NCI-H524 treated with DMSO at 0.1 percent for 48 hours (cell line): ENCODE measurements around the gene PEX26.
"Not testable (repeated sequence)": the region's sequence is repeated elsewhere in the genome, so short reads cannot be mapped to it uniquely, and the experiment has no call there.

Source experiments
- DNase-seq: peaks from one replicate; lab custom pipeline; 2025; lab: John Stamatoyannopoulos, UW

Gene PEX26

DNA sequence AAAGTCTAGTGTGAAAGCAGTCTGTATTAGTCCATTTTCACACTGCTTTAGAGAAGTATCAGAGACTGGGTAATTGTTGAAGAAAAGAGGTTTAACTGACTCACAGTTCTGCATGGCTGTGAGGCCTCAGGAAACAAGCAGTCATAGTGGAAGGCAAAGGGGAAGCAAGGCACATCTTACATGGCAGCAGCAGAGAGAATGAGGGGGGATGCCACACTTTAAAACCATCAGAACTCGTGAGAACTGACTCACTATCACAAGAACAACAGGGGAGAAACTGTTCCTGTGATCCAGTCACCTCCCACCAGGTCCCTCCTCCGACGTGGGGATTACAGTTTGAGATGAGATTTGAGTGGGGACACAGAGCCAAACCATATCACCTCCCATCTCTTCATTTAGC lies 19.0 kb downstream of the PEX26 start:
- no peak for DNase-seq

DNA sequence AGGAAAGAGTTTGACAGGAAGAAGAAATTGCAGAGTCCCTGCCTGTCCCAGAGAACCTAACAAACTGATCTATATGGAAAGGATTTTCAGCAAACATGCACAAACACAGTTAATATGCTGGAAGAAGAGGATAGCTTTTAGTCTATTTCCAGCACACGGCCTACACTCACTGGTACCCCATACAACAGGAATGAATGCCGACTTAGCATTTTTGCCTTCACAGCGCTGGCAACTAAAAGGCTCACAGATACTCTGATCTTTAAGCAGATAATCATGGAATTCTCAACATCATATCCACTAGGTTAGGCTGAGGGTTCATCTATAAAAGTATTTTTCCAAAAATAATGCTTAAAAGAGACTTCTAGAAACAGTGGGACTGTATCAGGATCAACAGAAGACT lies 23.0 kb downstream of the PEX26 start:
- no peak for DNase-seq

DNA sequence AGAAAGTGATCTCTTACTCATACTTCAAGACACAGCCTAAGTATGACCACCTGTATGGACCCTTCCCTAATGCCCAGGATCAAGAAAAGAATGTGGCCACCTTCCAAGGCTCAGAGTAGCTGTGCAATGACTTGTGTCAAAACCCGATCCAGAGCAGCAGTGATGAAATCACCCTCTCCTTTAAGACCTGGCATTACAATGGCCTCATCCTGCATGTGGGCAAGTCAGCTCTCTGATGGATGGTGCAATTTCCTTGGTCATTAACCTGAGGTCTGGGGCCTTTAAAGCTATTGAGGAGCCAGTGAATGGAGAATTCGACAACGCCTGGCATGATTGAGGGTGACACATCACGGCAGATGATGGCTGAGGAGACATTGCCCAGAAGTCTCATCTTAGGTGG lies 23.7 kb downstream of the PEX26 start:
- DNase-seq = no peak

DNA sequence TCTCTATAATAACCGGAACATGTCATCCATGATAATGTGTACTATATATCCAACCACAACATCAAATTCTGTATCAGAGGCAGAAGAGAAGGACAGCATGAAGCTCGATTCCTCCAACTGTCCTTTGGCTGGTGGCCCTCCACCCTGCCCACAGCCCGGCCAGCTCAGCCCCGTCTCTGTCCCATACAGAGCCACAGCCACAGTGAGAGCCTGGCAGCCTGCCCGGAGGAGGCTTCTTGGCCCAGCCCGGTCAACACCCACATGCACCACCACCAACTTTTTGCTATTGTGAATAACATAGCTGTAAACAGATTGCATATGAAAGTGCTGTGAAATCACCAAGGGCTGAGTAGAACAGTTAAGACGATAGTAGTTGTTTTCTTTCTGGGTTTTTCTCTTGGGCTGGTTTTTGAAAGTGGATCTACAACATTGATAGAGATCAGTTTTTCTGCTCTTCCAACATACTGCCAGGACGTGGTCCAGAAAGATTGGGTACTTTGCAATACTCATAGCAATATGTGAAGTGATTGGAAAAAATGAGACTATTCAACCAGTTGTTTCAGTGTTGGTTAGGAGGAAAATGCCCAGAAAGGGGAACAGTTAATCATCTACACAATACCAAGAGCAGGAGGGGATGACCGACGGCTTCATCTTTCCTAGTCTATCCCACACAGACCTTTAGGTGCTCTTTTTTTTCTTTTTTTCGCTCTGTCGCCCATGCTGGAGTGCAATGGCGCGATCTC lies 25.9 kb downstream of the PEX26 start:
- no peak for DNase-seq

DNA sequence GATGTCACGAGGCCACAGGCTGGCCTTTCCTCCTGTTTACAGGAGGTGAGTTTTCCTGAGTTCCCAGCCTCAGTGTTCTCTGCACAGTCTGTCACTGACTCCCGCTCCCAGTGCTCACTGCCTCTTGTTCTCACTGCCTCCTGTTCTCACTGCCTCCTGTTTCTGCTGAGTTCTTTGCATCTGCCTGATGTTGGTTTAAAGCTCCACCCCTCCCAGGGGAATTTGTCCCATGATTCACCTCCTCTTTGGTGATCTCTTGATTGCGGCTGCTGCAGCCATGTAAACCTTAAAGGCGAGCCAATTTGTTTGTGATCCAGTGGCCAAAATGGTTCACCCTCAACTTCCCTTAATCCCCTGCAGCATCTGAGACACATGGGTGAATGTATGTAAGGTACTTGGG lies 26.8 kb downstream of the PEX26 start:
- no peak for DNase-seq

DNA sequence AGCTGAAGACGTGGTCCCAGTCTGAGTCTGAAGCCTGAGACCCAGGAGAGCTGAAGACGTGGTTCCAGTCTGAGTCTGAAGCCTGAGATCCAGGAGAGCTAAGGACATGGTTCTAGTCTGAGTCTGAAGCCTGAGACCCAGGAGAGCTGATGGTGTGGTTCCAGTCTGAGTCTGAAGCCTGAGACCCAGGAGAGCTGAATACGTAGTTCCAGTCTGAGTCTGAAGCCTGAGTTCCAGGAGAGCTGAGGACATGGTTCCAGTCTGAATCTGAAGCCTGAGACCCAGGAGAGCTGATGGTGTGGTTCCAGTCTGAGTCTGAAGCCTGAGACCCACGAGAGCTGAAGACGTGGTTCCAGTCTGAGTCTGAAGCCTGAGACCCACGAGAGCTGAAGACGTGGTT lies 28.2 kb downstream of the PEX26 start:
- DNase-seq = not testable (repeated sequence)

DNA sequence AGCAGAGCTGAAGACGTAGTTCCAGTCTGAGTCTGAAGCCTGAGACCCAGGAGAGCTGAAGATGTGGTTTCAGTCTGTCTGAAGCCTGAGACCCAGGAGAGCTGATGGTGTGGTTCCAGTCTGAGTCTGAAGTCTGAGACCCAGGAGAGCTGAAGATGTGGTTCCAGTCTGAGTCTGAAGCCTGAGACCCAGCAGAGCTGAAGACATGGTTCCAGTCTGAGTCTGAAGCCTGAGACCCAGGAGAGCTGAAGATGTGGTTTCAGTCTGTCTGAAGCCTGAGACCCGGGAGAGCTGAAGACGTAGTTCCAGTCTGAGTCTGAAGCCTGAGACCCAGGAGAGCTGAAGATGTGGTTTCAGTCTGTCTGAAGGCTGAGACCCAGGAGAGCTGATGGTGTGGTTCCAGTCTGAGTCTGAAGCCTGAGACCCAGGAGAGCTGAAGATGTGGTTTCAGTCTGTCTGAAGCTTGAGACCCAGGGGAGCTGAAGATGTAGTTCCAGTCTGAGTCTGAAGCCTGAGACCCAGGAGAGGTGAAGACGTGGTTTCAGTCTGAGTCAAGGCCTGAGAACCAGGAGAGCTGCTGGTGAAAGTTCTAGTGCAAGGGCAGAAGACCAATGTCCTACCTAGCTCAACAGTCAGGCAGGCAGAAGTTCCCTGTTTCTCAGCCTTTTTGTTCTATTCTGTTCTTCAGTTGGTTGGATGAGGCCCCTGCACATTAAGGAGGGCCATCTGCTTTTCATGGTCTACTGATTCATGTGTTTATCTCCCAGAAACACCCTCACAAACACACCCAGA lies 29.0 kb downstream of the PEX26 start:
- not testable (repeated sequence) for DNase-seq

DNA sequence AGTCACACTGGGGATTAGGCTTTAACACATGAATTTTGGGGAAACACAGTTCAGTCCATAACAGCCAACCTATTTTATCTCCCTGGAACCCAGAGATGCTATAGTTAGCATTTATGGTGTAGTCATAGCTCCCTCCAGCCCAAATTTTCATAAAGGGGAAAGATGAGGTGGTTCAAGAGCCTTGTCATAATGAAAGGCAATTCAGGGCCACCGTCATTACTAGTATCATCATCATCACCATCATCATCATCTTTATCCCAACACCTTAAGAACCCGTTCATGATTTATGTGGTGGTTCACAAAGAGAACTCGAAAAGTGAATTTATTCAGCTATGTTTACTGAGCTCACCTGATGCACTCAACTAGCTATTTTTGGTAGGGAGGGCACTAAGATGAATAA lies 30.4 kb downstream of the PEX26 start:
- no peak for DNase-seq

DNA sequence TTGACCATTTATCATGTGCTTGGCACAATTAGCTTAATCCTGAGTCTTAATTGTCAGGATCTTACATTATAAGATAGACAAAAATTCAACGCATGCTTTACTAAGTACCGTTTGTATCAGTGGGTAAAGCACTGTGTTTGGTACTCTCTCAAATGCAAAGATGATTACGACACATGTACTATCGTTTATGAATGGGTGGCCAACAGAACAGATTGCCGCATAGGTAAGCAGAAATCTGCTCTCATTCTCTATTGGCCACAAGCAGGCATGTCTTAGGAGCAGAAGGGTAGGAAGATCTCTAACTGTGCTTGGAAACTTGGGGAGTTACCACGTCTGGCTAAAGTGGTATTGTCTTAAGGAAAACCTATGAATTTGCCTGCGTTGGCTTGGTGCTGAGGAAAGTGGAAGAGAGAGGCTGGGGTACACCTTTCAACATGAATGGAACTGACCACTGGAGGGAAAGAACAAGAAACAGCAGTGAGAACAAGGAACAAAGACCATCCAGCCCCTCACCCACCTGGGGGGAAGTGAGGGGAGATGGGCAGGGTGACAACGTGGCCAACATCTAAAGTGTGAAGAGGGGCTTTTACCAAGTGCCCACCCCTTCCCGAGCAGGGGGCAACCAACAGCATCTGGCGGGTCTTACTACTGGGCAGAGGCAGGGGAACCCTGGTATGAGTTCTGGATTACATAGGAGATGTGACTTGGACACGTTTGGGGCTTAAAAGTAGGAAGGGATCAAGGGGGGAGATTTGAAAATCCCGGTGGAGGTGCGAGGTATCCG lies 31.8 kb downstream of the PEX26 start:
- no peak for DNase-seq

DNA sequence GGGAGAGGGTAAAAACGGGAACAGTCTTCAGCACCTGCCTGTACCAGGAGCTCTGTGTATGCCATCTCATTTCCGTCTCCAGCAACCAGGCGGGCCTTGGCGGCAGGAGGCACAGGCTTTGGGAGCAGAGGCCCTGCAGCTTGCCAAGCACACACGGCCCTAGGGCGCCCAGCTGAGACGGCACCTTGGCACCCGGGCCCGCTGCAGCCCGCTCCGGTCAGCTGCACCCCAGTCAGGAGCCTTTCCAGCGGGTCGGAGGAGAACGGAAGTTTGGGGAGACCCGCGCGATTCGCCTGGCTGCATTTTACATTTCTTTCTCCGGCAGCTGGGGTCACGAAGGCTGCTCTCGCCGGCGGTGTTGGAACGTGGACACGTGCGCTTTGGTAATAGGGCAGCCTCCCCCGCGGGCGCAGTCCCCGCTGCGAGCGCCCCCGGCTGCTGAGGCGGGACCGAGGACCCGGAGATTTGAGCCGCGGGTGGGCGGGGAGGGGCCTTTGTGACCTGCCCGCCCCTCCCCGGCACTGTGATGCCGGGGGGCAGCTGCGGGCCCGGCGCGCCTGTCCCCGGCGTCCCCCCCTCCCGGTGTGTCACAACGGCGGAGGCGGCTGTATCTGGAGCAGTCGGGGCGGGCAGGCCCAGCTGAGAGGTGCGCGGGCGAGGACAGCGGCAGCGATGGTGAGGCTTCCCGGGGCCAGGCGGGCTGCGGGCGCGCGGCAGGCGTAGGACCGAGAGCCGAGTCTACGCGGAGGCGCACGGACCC lies 32.6 kb downstream of the PEX26 start, which contains the start of gene TUBA8:
TSS of gene TUBA8 (plus strand) at position 616 of the 760 bp plus-strand sequence. CDS start at position 673, 57 bp downstream.
- no peak for DNase-seq

DNA sequence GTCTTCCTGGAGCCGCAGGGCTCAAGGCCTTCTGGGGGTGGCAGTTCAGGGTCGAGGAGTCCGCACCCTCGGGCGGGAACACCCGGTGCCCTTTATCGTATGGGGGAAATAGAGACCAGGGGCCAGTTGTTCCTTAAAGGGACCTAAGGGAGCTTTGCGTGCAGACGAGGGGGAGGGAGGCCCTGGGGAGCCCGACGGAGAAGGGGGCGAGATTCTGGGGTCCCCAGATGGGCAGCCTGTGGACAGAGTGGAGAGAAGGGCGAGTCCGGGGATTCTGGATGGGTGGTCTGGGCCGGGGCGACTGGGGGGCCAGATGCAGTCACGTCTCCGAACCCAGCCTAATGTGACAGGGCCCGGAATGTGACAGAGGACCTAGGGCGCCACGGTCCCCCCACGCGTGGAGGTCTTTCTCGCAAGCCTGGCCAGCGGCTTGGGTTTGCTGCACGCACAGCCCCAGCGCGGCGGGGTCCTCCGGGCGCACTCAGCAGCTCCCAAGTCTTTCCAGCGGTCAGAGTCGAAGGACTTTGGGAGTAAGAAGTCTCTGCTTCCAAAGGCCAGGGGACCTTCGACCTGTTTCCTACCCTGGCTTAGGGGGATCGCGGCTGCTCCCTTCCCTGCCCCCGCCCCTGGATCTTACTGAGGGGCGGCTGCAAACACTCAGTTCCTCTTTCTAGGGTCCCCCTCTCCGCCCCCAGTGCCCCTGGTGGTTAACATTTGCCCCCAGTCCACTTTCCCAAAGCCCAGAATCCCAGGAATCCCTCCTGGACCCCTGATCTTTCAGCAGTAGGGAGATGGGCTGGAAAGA lies 33.4 kb downstream of the PEX26 start:
- no peak for DNase-seq

DNA sequence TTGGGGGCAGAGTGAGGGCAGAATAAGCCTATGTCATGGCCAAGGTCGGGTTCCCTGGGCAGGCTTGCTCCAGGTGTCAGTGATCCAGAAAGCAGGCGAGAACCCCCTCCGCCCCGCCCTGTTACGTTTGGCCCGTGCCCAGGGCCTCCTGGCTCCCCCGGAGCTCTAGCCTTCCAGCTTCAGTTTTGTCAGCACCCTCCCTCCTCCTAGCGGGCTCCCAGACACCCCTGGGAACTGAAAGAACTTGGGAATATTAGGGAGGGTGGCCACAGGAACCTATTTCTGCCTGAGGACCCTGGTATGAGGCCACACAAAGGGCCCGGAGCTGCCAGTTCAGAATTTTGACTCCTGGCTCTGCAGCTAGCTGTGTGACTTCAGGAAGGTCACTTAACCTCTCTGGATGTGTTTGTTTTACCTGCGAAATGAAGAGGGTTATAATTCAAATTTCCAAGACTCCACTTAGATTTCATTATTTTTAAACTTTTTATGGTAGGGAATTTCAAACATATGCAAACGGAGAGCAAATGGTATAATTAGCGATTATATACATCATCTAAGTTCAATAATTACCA lies 34.1 kb downstream of the PEX26 start:
- DNase-seq = no peak

DNA sequence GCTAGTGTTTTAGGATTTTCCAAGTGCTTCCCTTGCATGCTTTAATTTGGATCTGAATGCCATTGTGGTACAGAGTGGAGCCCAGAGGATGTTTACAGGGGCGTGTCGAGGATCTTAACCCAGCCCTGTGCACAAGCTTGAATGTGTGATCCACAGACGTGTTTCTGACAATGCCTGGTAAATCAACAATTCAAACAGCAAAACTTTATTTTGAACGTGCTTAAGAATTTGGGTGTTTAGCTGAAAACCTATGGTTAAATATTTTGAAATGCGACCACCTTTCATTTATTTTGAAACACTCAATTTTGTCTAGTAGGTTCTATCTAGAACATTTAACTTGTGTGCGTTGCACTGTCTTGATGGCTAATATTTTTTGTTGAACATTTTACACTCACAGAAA lies 34.6 kb downstream of the PEX26 start:
- DNase-seq = no peak

DNA sequence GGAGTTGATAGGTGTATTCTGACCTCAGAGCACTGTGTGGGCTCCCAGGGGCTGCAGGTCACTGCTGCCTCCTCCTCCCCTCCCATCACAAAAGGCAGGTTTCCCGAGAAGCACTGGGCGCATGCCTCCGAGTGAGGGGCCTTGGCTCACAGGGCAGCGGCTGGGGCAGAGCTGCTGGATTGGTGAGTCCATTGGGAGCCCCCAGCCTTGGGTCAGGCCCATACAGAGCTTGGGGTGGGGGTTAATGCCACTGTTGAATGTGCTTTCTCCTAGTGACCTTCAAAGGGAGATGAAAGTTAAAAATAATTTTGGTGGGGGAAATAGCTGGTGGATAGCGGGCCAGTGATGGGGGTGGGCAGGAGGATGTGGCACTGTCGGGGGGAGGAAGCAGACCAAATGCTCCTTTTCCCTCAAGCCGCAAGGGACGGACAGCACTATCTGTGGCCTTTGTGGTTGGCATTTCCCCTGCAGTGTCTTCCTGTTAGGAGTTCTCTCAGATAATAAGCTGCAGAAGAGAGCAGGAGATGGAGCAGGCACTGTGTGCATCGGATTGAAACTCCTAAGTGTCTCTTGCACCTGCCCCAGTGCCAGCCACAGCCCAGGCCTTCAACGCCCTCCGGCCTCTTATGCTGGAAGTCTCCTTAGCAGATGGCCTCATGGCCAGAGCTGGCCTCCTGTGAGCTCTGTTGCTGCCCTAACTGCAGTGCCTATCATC lies 36.0 kb downstream of the PEX26 start:
- no peak for DNase-seq

DNA sequence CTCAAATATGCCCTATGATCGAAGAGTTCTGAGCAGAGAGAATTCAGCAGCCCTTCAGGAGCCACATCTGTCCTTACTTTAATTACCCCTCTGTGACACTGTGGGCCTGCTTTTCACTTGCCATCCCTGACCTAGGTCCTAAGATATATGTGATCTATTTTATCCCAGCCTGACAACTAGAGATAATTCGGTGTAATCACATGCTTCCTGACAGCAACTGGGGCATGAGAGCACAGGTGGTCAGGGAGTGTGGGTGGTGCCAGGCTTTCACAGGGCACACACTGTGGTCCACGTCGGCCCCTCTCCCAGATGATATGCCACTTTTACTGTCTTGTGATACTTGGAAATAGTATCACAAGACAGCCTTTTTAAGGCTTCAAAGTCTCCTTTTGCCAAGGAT lies 36.7 kb downstream of the PEX26 start:
- no peak for DNase-seq

DNA sequence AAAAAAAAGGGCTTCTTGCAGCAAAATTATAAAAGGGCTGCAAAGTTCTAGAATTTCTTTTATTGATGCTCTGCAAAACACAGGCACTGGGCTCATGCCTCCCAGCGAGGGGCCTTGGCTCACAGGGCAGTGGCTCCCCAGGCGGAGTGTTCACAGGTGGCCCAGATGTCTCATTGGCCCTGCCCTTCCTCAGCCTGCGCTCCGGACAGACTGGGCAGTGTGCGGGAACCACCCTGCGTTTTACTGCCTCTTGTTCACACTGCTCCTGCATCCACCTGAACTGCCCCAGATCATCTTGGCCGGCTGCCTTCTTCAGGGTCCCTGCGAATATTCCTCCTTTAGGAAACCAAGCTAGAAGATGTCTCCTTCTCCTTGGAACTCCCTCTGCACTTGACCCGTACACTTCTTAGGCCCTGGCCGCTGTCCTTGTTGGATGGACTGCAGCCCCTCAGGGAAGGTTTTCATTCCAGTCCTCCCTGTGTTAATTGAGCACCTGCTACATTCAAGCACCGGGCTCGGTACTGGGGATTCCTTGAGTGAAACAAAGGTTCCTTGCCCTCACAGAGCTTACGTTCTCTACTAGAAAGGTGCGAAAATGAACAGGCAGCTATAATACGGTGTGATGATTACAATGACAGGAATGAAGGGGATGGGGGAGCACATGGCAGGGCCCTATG lies 37.3 kb downstream of the PEX26 start:
- no peak for DNase-seq

DNA sequence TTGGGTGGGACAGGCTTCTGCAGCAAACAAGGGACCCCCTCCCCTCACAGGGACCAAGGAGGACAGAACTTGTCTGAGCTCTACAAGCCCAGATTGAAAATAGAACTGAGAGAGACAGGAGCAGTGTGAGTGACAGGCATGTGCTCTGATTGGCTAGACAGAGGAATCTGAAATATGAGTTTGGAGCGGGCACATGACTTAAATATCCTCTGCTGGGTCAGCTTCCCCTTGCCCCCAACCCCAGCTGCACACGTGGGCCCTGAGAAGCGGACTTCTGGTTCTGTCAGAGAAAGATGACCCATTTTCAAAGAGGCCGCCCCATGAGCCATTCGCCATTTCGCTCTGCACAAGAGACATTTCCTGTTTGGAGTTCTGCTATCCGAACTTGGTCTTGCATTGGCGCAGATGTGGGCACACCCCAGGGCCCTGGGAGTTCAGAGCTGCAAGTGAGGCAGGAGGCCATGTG lies 38.1 kb downstream of the PEX26 start:
- no peak for DNase-seq

DNA sequence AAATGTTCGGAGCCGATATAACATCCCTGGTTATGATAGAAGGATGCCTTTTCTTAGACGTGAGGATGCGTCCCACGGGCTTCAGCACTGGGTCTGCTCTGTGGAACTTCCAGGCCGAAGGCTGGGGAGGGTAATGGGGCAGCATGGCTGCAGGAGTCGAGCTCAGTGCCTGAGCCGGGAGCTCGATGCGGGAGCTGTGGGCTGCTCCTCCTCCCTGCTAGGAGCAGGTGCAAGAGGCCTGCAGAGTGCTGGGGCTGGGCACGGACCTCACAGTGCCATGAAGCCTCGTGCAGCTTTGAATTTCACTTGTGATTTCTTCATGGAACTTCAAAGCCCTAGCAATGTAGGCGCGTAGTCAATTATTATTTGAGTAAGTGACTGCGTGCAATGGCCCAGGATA lies 38.8 kb downstream of the PEX26 start:
- DNase-seq = no peak

DNA sequence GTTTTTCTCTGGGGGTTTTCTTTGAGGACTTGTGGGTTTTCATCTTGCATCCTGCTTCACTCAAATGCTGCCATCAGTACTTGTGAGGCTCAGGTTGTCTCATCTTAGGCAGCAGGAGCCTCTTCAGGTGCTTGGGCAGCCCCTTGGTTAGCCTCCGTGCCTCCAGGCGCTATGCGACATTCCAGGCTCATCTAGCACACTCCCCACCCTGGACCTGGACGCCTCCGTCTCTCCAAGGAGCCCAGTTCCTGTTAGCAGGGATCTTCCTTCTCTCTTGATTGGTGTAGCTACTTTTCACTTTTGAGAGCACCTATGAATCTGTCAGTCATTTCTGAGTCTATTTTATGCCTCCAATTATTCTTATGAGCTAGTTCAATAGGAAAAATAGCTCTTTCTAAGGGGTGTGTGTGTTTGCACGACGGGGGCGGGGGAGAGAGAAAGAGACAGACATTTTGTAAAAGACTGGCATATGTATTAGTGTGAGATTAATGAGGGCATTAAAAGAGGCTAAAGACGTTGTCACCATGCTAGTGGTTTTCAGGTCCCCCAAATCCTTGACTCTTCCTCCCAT lies 40.6 kb downstream of the PEX26 start:
- no peak for DNase-seq
